GM11168 (cell line): ENCODE measurements around the gene SYCE1L.
"Not testable (repeated sequence)": the region's sequence is repeated elsewhere in the genome, so short reads cannot be mapped to it uniquely, and the experiment has no call there.

Experiments used
- in situ Hi-C: fragments of 300-500 bp; cut with MboI; formaldehyde crosslinking; loops from one replicate; pipeline ENCODE4 v1.12.0; 2022; ENCODE audit warnings: low sequenced_read_pairs; ENCODE audit not compliant: unreplicated experiment

SYCE1L gene, protein sequence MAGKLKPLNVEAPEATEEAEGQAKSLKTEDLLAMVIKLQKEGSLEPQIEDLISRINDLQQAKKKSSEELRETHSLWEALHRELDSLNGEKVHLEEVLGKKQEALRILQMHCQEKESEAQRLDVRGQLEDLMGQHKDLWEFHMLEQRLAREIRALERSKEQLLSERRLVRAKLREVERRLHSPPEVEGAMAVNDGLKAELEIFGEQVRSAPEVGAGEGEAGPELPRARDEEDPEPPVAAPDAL

DNA sequence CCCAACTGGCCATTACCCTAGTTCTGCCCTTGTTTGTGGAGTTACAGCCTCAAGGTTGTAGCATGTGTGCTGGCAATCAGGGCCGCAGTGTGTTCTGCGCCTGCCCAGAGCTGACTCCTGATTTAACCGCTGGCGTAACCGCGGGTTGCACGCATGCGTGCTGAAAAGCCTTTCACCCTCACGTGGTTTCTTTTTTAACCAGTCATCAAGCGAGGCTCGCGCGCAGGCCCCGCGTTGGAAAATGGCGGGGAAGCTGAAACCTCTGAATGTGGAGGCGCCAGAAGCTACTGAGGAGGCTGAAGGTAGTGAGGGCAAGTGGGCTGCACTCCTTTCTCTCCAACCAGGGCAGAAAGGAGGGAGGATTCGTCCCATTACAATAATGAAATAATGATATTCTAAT, at the start of gene SYCE1L:
SYCE1L (plus strand) TSS at position 198 of the 400 bp plus-strand sequence; CDS start at position 242, 44 bp downstream.
- in situ Hi-C loops: no loop called here

- in situ Hi-C loops: no loop called here
These were observed 41.7 kb upstream of the SYCE1L start for GRCh38 chr16:77157346-77158058.

DNA sequence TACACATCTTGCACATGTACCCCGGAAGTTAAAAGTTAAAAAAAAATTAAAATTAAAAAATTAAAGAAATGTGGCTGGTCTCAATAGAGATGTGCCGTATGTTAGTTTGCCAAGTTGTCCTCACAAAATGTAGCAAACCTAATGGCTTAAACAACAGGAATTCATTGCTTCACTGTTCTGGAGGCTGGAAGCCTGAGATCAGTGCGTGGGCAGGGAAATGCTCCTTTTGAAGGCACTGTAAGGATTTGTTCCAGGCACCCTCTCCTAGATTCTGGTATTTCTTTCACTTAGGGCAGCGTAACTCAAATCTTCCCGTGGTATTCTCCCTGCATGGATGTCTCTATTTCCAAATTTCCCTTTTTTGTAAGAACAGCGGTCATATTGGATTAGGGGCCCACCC, 40.9 kb upstream of the SYCE1L start:
- in situ Hi-C loops: no loop called here

- in situ Hi-C loops: loop anchor here (10.0 kb wide), 1 partner anchor 1380 kb away; no protein-coding TSS in a partner anchor
These were observed 34.2 kb upstream of the SYCE1L start for GRCh38 chr16:77165006-77165405.

DNA sequence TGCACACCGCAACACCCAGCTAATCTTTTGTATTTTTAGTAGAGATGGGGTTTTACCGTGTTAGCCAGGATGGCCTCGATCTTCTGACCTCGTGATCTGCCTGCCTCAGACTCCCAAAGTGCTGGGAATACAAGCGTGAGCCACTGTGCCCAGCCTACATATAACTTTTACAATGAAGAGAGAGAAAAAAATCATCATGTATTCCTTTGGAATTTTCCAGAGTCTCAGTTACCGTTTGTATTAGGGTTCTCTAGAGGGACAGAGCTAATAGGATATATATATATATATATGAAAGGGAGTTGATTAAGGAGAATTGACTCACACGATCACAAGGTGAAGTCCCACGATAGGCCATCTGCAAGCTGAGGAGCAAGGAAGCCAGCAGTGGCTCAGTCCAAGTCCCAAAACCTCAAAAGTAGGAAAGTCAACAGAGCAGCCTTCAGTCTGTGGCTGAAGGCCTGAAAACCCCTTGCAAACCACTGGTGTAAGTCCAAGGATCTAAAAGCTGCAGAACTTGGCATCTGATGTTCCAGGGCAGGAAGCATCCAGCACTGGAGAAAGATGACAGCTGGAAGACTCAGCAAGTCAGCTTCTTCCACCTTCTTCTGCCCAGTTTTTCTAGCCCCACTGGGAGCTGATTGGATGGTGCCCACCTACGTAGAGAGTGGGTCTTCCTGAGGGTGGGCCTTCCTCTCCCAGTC, 33.5 kb upstream of the SYCE1L start:
- in situ Hi-C loops: loop anchor here (10.0 kb wide), 1 partner anchor 1381 kb away; no protein-coding TSS in a partner anchor

DNA sequence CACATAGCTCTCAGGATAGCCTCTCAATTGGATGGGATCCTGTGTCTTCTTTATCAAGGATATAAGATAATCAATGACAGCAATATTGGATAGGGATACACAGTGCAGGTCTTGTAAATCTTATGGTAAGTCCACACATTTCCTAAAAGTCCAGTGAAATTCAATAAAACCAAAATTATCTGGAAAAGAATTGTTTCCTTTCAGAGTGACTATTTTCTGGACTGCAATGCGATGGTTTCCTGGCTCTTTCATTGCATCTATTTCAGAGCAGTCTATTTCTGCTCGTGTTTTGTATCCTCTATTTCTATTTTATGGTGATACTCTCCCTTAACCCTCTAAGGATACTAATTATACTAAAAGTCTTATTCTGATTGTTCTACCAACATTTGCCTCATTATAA, 32.5 kb upstream of the SYCE1L start:
- in situ Hi-C loops: loop anchor here (10.0 kb wide), 1 partner anchor 1382 kb away; no protein-coding TSS in a partner anchor

DNA sequence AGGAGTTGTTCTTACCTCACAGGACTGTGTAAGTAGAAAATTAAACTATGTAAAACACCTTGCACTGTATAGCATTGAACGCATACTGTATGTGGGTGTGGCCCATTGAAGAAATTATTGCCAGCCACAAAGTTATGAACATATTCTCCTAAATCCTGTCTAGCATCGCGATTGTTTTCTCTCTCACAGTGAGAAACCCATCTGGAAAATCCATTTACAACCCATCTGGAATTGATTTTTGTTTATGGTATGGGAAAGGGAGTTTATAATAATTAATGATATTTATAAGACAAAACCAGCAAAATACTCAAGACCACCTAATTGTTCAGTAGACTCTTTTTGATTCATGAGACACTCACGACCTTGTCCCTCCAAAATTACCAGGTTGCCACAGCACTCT, 30.3 kb upstream of the SYCE1L start:
- in situ Hi-C loops: loop anchor here (10.0 kb wide), 1 partner anchor 1384 kb away; no protein-coding TSS in a partner anchor

- in situ Hi-C loops: loop anchor here (10.0 kb wide), 1 partner anchor 1385 kb away; no protein-coding TSS in a partner anchor
These were observed 29.5 kb upstream of the SYCE1L start for GRCh38 chr16:77169650-77170236.

GRCh38 chr16:77170805-77171204, 28.4 kb upstream of the SYCE1L start:
- in situ Hi-C loops: no loop called here

DNA sequence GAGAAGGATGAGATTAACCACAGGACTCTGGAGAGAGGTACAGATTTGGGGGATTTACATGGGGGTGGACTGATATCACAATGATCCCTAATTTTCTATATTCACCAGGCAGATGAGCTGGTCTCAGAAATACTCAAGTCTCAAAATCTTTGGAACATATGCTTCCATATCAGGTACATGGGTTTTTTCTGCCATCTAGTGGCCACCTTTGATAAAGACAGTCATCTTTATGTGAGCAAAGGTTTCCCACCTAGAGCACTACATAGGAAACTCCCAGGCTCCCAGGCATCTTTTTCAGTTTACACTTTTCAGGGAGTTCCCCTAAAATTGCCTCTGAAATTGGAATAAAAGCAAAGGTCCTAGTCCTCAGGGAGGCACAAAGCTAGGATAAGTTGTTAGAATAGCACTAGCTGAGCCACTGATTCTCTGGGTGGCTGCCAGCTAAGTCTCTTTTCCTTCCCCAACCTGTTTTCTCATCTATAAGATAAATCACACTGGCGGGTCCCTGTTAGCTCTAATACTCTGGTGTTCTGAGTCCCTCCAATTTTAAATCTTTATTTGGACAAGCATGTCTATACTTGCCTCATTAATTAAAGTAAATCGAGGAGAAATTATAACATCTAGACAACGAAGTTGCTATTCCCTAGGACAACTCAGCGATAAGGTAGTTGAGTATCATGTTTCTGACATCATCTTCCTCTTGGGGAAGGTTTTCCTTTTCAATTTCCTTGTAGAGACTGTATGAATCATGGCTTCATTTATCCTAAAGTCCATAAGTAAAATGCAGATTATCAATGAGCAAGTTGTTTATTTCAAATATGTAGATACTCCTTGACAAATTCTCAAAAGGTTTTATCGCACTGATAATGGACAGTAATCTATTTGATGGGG, 27.2 kb upstream of the SYCE1L start:
- in situ Hi-C loops: no loop called here

DNA sequence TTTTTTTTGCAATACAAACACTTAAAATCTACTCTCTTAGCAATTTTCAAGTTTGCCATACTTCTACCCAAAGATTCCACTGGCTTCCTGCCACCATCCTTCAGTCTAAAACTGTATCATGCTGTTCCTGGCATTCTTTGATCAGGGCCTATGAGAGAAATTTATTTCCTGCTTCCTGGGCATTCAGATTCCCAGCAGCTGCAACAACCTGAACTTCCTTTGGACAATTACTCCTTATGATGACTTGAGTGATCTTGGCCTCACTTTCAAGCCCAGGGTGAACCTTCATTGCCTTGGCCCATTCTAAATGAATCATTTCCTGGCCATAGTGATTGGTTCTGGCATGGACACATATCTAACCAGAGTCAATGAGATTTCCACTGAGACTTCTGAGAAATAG, 26.3 kb upstream of the SYCE1L start:
- in situ Hi-C loops: no loop called here

- in situ Hi-C loops: no loop called here
These were observed 16.1 kb upstream of the SYCE1L start for GRCh38 chr16:77183137-77183536.

- in situ Hi-C loops: not testable (repeated sequence)
These were observed 12.9 kb upstream of the SYCE1L start for GRCh38 chr16:77186298-77186697.

- in situ Hi-C loops: no loop called here
These were observed 9.1 kb upstream of the SYCE1L start for GRCh38 chr16:77190190-77190477.

- in situ Hi-C loops: no loop called here
These were observed 8.5 kb upstream of the SYCE1L start, which contains the start of gene MON1B for GRCh38 chr16:77190478-77191258. Gene MON1B (plus strand): TSS chr16:77191190. CDS start chr16:77191486, 296 bp downstream.

DNA sequence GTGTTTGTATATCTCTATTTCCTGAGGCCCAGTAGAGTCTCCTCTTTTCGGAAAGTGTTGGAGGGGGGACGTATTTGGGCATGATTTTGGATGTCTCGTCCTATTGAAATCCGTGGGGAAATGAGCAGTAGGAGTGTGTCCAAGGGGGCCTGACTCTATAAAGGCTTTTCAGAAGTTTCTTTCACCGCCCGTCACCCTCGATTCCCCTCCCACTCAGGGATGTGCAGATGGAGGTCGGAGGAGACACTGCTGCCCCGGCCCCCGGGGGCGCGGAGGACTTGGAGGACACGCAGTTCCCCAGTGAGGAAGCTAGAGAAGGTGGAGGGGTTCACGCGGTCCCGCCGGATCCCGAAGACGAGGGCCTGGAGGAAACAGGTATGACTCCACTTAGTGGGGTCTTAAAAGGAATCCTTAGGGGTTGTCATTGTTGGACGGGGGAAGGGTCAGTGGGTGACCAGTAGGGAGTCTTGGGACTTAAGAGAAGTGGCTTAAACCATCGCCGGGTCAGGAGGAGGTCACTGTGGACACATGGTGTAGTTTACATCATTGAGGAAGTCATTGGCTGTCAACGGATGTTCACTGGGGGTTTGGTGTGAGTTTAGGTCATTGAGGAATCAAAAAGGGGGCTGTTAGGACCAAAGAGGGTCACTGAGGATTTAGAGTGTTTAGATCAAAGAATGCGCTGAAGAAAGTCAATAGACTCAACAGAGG, 7.8 kb upstream of the SYCE1L start:
- in situ Hi-C loops: no loop called here

- in situ Hi-C loops: no loop called here
These were observed 5.8 kb upstream of the SYCE1L start for GRCh38 chr16:77193377-77193776.
